HG03469 (cell line): ENCODE measurements around the gene SNUPN.
"Not testable (repeated sequence)": the region's sequence is repeated elsewhere in the genome, so short reads cannot be mapped to it uniquely, and the experiment has no call there.

Experiments
- ATAC-seq: cut with Tn5 transposase; IDR thresholded peaks from one replicate; pipeline ENCODE4 v1.9.1; 2021; ENCODE audit warnings: mild to moderate bottlenecking, moderate library complexity, moderate number of reproducible peaks; ENCODE audit not compliant: unreplicated experiment

The SNUPN gene

DNA sequence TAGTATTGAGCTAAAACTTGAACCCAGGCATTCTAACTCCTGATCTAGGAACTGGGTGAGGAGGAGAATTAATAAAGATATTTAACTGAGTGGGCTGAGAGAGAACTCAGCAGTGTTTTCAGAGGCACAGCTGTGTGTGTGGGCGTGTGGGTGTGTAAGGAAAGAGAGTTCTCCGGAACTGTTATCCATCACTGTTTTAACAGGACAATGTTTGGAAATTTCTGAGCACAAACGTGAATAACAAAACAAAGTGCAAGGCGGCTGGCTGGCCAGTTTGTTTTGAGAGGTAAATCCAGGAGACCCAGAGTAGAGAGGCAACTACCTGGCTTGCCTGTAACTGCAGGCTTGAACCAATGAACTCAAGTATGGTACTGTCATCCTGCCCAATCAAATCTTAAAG, 41.4 kb downstream of the SNUPN start:
- ATAC-seq: no peak

- ATAC-seq: no peak
Measured at GRCh38 chr15:75583701-75584100, 41.8 kb downstream of the SNUPN start.

- not testable (repeated sequence) for ATAC-seq
Measured at GRCh38 chr15:75582943-75583342, 42.6 kb downstream of the SNUPN start.

- ATAC-seq: no peak
Measured at GRCh38 chr15:75578948-75579920, 46.3 kb downstream of the SNUPN start, which contains the start of gene PTPN9. PTPN9 (minus strand) TSS chr15:75579315; CDS start chr15:75578776, 539 bp downstream.

DNA sequence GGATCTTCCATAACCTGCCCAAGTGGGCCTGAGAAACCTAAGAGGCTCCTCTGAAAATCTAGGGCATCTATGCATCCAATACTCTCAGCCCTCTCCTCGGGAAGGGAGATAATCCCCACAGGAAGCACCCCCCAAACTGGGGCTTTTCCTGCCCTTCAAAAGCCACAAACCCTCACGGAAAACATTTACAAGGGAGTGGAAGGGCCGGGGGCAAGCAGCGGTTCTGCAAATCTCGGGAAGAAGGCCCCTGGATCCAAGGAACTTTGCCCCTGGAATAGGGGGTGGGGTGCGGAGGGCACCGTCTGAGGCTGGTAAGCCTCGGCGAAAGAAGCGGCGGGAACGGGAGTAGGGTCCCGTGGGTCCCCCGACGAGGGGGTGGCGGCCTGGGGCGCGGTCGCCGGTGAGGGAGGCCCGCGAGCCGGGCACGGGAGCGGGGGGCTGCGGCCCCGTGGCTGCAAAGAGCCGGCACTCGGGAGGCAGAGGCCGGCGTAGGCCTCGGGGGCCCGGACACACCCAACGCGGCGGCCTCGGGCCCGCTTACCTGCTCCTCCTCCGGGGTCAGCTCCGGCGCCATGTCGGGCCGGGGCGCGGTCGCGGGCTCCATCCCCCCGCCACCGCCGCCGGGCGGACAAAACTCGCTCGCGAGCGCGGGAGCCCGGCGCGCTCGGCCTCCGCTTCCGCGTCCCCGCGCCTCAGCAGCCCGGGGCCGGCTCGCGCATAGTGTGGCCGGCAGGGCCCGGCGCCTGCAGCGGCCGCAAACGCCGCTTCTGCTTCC, 47.2 kb downstream of the SNUPN start:
- ATAC-seq: no peak

- no peak for ATAC-seq
Measured at GRCh38 chr15:75577401-75578172, 47.9 kb downstream of the SNUPN start.

- ATAC-seq: no peak
Measured at GRCh38 chr15:75573648-75574384, 51.7 kb downstream of the SNUPN start.

DNA sequence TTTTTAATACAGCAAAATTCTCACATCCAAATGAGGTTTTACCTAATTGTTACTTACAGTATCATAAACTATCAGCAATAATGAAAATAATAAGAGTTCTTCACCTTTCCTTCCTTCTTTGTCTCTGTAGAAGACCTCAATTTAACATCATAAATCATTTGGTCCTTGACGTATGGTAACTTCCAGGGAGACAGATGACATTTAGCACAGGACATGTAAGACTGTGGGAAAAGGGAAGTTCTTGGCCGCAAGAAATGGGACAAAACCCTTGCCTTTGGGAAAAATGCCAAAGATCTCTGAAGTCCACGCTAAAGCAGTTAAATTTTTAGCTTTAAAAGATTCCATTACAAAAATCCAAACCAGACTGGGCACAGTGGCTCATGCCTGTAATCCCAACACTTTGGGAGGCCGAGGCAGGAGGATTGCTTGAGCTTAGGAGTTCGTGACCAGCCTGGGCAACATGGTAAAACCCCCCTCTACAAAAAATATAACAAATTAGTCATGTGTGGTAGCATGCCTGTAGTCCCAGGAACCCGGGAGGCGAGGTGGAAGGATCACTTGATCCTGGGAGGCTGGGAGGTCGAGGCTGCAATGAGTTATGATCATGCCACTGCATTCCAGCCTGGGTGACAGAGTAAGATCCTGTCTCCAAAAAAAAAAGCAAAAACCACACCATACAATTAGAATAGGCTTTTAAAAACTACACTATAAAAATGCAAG, 55.2 kb downstream of the SNUPN start:
- no peak for ATAC-seq

GRCh38 chr15:75565062-75565970, 60.2 kb downstream of the SNUPN start:
- no peak for ATAC-seq

GRCh38 chr15:75561888-75562287, 63.6 kb downstream of the SNUPN start:
- no peak for ATAC-seq

- not testable (repeated sequence) for ATAC-seq
Measured at GRCh38 chr15:75559360-75559759, 66.2 kb downstream of the SNUPN start.

- ATAC-seq: not testable (repeated sequence)
Measured at GRCh38 chr15:75558955-75559354, 66.6 kb downstream of the SNUPN start.

DNA sequence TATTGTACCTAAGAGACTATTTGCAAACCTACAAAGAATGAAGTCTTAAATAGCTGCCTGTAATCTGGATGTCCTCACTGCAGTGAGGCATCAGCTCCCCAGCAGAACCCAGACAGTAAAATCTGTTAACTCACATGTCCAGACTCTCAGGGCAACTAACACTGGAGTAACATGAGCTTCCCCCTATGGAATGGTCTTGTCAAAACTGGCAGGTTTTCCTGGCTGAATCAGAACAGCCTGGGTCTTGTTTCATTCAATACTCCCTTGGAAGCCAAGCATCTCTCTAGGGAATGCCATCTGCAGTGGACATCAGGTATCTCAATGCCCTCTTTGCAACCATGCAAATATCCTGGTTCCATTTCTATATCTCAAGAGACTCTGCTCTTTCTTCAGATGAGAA, 70.8 kb downstream of the SNUPN start:
- ATAC-seq: no peak

GRCh38 chr15:75553659-75554058, 71.9 kb downstream of the SNUPN start:
- no peak for ATAC-seq

- ATAC-seq: no peak
Measured at GRCh38 chr15:75551091-75551490, 74.4 kb downstream of the SNUPN start.
